ENCODE results near the gene OR52I2.

OR52I2 gene

GRCh38 chr11:4581443-4581842 is at the start of gene OR52I2:
TSS of gene OR52I2 (plus strand) at chr11:4581743.
- in situ Hi-C loops (cut with HindIII; ENCODE audit: low sequenced_read_pairs), result no loop called here

GRCh38 chr11:4539603-4540219 is 41.8 kb upstream of the OR52I2 start:
- in situ Hi-C loops (cut with HindIII; ENCODE audit: low sequenced_read_pairs), result no loop called here

GRCh38 chr11:4541071-4541470 is 40.5 kb upstream of the OR52I2 start:
- in situ Hi-C loops (cut with HindIII; ENCODE audit: low sequenced_read_pairs), result no loop called here

- in situ Hi-C loops (cut with HindIII; ENCODE audit: low sequenced_read_pairs), result no loop called here
These were observed 38.0 kb upstream of the OR52I2 start for GRCh38 chr11:4543561-4543960.

GRCh38 chr11:4544891-4545290 is 36.7 kb upstream of the OR52I2 start, which contains the start of gene OR52M1:
TSS of gene OR52M1 (plus strand) at chr11:4545191. CDS start at chr11:4545191, 0 bp downstream.
- in situ Hi-C loops (cut with HindIII; ENCODE audit: low sequenced_read_pairs), result no loop called here

- in situ Hi-C loops (cut with HindIII; ENCODE audit: low sequenced_read_pairs), result no loop called here
These were observed 34.7 kb upstream of the OR52I2 start for GRCh38 chr11:4546878-4547277.

- in situ Hi-C loops (cut with HindIII; ENCODE audit: low sequenced_read_pairs), result no loop called here
These were observed 34.1 kb upstream of the OR52I2 start for GRCh38 chr11:4547416-4547815.

- in situ Hi-C loops (cut with HindIII; ENCODE audit: low sequenced_read_pairs), result no loop called here
These were observed 30.1 kb upstream of the OR52I2 start for GRCh38 chr11:4551346-4551979.

- in situ Hi-C loops (cut with HindIII; ENCODE audit: low sequenced_read_pairs), result no loop called here
These were observed 21.8 kb upstream of the OR52I2 start for GRCh38 chr11:4559527-4560440.

- in situ Hi-C loops (cut with HindIII; ENCODE audit: low sequenced_read_pairs), result no loop called here
These were observed 21.1 kb upstream of the OR52I2 start for GRCh38 chr11:4560467-4560866.

- in situ Hi-C loops (cut with HindIII; ENCODE audit: low sequenced_read_pairs), result no loop called here
These were observed 16.2 kb upstream of the OR52I2 start for GRCh38 chr11:4565371-4565770.

GRCh38 chr11:4569075-4569474 is 12.5 kb upstream of the OR52I2 start:
- in situ Hi-C loops (cut with HindIII; ENCODE audit: low sequenced_read_pairs), result no loop called here

GRCh38 chr11:4576880-4577279 is 4.7 kb upstream of the OR52I2 start:
- in situ Hi-C loops (cut with HindIII; ENCODE audit: low sequenced_read_pairs), result no loop called here

- in situ Hi-C loops (cut with HindIII; ENCODE audit: low sequenced_read_pairs), result no loop called here
These were observed 3.8 kb upstream of the OR52I2 start for GRCh38 chr11:4577761-4578160.

GRCh38 chr11:4578624-4579023 is 2.9 kb upstream of the OR52I2 start:
- in situ Hi-C loops (cut with HindIII; ENCODE audit: low sequenced_read_pairs), result no loop called here

GRCh38 chr11:4580124-4580523 is 1.4 kb upstream of the OR52I2 start:
- in situ Hi-C loops (cut with HindIII; ENCODE audit: low sequenced_read_pairs), result no loop called here

- in situ Hi-C loops (cut with HindIII; ENCODE audit: low sequenced_read_pairs), result no loop called here
These were observed 7.5 kb downstream of the OR52I2 start for GRCh38 chr11:4589017-4589416.

- in situ Hi-C loops (cut with HindIII; ENCODE audit: low sequenced_read_pairs), result no loop called here
These were observed 12.2 kb downstream of the OR52I2 start, which contains the start of gene OR52I1 for GRCh38 chr11:4593739-4594138. TSS of gene OR52I1 (plus strand) at chr11:4594039. CDS start at chr11:4594039, 0 bp downstream.

- in situ Hi-C loops (cut with HindIII; ENCODE audit: low sequenced_read_pairs), result no loop called here
These were observed 23.5 kb downstream of the OR52I2 start for GRCh38 chr11:4605057-4605456.

- in situ Hi-C loops (cut with HindIII; ENCODE audit: low sequenced_read_pairs), result no loop called here
These were observed 24.9 kb downstream of the OR52I2 start for GRCh38 chr11:4606231-4607015.

- in situ Hi-C loops (cut with HindIII; ENCODE audit: low sequenced_read_pairs), result no loop called here
These were observed 25.6 kb downstream of the OR52I2 start for GRCh38 chr11:4607096-4607495.
